ENCODE measurements around the gene CARD6. TPM values are rescaled to one million over a fixed set of nuclear protein-coding genes. Genes with fewer than 3 reads are reported as not detected.
A peak's percentile ranks its signal among the peaks of the same experiment; 100 is the strongest.

The CARD6 gene
- total and polyA plus RNA-seq, 2 of the 13 experiments (the other 11 are each of a cell fraction or from before 2014, with no cell fraction given) = 0.33 to 1.4 TPM

DNA sequence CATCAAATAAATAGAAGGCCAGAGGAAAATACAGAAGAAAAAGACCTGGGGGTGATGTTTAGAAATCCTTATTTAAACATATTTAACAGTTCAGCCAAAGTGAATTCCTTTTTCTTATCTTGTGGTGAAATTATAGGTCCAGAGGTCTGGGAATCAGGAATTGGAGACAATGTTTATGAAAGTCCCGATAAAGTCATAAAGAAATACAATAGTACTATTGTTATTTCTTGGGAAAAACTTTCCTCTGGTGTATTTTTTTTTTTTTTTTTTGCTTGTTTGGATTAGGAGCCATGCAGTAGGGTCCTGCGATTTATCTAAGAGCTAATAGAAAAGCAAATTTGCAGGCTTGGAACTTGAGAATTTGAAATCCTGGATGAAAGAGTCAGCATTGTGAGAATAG lies 68.6 kb downstream of the CARD6 start:
- no TSS peak for BruUV-seq (replicated peaks)
- H3K79me2 ChIP-seq (ENCODE audit: insufficient read depth, low read length) = no peaks in the 10 kb centered on the region
- no peak overlapping the region for H3K27ac ChIP-seq (ENCODE audit: extremely low read length, insufficient read depth, low read length)
- POLR2A ChIA-PET = no interaction called here
- no peaks in the 10 kb centered on the region for H4K20me1 ChIP-seq (ENCODE audit: insufficient read depth, low read length)
- H2AFZ ChIP-seq (ENCODE audit: low read length) = peak overlapping the region; percentile 11
- TF ChIP-seq FOXJ3 (CRISPR knock-in tag; IDR thresholded peaks at IDR 0.05; ENCODE audit: borderline replicate concordance) (peak; percentile 56; the same call in 1 of the 2 replicates), EP300 (IDR thresholded peaks at IDR 0.05; ENCODE audit: low read depth in 2 of 2, low read length in 2 of 2) (peak in 1 of 2 experiments; percentile 59; a peak in 2 of 4 replicates), EP300 (CRISPR knock-in tag; IDR thresholded peaks at IDR 0.05; ENCODE audit: borderline replicate concordance) (no peak), CREM (IDR thresholded peaks at IDR 0.05) (0 out of 2 replicates have a peak, but pooled peaks have one; percentile 16), CREM (CRISPR knock-in tag; IDR thresholded peaks at IDR 0.05) (no peak), NCOA2 (CRISPR knock-in tag; IDR thresholded peaks at IDR 0.05) (peak; percentile 40; the same call in 1 of the 2 replicates), SOX6 (IDR thresholded peaks at IDR 0.05) (no peak), SOX6 (CRISPR knock-in tag; IDR thresholded peaks at IDR 0.05) (peak; percentile 52; the same call in 1 of the 2 replicates), SAP130 (CRISPR knock-in tag; IDR thresholded peaks at IDR 0.05; ENCODE audit: low read depth) (no peak), SOX13 (IDR thresholded peaks at IDR 0.05) (no peak), SOX13 (CRISPR knock-in tag; conservative IDR thresholded peaks at IDR 0.05 in 1 of 2, IDR thresholded peaks at IDR 0.05 in 1 of 2) (peak in 1 of 2 experiments; percentile 79; a peak in 2 of 4 replicates), ZNF460 (CRISPR knock-in tag; IDR thresholded peaks at IDR 0.05; ENCODE audit: borderline replicate concordance) (no peak), CBX5 (CRISPR knock-in tag; IDR thresholded peaks at IDR 0.05; ENCODE audit: borderline replicate concordance) (no peak), BCL3 (CRISPR knock-in tag; IDR thresholded peaks at IDR 0.05) (no peak), SOX5 (CRISPR knock-in tag; IDR thresholded peaks at IDR 0.05; ENCODE audit: borderline replicate concordance) (peak; percentile 55; the same call in 1 of the 2 replicates), GATAD2A (CRISPR knock-in tag; IDR thresholded peaks at IDR 0.05) (0 out of 2 replicates have a peak, but pooled peaks have one; percentile 25), SKI (IDR thresholded peaks at IDR 0.05; ENCODE audit: partially characterized antibody) (no peak)
- TF ChIP-seq, protein P1, sequence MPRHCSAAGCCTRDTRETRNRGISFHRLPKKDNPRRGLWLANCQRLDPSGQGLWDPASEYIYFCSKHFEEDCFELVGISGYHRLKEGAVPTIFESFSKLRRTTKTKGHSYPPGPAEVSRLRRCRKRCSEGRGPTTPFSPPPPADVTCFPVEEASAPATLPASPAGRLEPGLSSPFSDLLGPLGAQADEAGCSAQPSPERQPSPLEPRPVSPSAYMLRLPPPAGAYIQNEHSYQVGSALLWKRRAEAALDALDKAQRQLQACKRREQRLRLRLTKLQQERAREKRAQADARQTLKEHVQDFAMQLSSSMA (CRISPR knock-in tag; IDR thresholded peaks at IDR 0.05) = no peak
- TF ChIP-seq, protein P2, sequence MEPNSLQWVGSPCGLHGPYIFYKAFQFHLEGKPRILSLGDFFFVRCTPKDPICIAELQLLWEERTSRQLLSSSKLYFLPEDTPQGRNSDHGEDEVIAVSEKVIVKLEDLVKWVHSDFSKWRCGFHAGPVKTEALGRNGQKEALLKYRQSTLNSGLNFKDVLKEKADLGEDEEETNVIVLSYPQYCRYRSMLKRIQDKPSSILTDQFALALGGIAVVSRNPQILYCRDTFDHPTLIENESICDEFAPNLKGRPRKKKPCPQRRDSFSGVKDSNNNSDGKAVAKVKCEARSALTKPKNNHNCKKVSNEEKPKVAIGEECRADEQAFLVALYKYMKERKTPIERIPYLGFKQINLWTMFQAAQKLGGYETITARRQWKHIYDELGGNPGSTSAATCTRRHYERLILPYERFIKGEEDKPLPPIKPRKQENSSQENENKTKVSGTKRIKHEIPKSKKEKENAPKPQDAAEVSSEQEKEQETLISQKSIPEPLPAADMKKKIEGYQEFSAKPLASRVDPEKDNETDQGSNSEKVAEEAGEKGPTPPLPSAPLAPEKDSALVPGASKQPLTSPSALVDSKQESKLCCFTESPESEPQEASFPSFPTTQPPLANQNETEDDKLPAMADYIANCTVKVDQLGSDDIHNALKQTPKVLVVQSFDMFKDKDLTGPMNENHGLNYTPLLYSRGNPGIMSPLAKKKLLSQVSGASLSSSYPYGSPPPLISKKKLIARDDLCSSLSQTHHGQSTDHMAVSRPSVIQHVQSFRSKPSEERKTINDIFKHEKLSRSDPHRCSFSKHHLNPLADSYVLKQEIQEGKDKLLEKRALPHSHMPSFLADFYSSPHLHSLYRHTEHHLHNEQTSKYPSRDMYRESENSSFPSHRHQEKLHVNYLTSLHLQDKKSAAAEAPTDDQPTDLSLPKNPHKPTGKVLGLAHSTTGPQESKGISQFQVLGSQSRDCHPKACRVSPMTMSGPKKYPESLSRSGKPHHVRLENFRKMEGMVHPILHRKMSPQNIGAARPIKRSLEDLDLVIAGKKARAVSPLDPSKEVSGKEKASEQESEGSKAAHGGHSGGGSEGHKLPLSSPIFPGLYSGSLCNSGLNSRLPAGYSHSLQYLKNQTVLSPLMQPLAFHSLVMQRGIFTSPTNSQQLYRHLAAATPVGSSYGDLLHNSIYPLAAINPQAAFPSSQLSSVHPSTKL (CRISPR knock-in tag; IDR thresholded peaks at IDR 0.05) = peak; percentile 30; the same call in 1 of the 2 replicates
- TF ChIP-seq, protein P3, sequence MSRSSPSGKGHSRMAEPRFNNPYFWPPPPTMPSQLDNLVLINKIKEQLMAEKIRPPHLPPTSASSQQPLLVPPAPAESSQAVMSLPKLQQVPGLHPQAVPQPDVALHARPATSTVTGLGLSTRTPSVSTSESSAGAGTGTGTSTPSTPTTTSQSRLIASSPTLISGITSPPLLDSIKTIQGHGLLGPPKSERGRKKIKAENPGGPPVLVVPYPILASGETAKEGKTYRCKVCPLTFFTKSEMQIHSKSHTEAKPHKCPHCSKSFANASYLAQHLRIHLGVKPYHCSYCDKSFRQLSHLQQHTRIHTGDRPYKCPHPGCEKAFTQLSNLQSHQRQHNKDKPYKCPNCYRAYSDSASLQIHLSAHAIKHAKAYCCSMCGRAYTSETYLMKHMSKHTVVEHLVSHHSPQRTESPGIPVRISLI (CRISPR knock-in tag; IDR thresholded peaks at IDR 0.05; ENCODE audit: borderline replicate concordance) = 0 out of 2 replicates have a peak, but pooled peaks have one; percentile 67
- 1% methylated on average over 2 of the region's 2 CpGs for WGBS (ENCODE audit: low lambda C conversion rate)
- H3K9ac ChIP-seq (ENCODE audit: insufficient read depth, low read depth, low read length) = no peak overlapping the region
- intact Hi-C loops (cut with micrococcal nuclease; ENCODE audit: unreplicated experiment) (loop anchor here (1.0 kb wide), 2 partner anchors 82 to 729 kb away; no protein-coding TSS in a partner anchor), in situ Hi-C loops (cut with HindIII; ENCODE audit: extremely low pct_ligation_motif_present, low pct_unique_long_range_greater_than_20kb) (no loop called here)
- FAIRE-seq = no peak
- no peaks in the 10 kb centered on the region for H3K36me3 ChIP-seq (replicated peaks in 1 of 2; ENCODE audit: control insufficient read depth in 1 of 2, insufficient read depth in 2 of 2, low read length in 2 of 2)
- CTCF ChIA-PET (ENCODE audit: low intra/inter-chr PET ratio, low total read pairs) = no interaction called here
- peak overlapping the region; percentile 47 for H3K4me2 ChIP-seq (ENCODE audit: low read depth, low read length)
- H3K4me3 ChIP-seq (replicated peaks in 1 of 3; ENCODE audit: insufficient read depth in 1 of 3, low read depth in 2 of 3, low read length in 3 of 3) = peak overlapping the region in 1 of 3 experiments; percentile 25; a peak in 1 of 6 replicates
- H3K4me1 ChIP-seq (ENCODE audit: insufficient read depth, low read length) = peaks cover 41% of the 10 kb centered on the region
- peak; percentile 64 for DNase-seq (ENCODE audit: low spot score)
- H3K27me3 ChIP-seq (ENCODE audit: control insufficient read depth in 1 of 2, insufficient read depth in 2 of 2, low read length in 2 of 2) = no peaks in the 10 kb centered on the region
- ATAC-seq = peak; percentile 25; the same call in 2 of the 3 replicates
- H3K9me3 ChIP-seq (ENCODE audit: low read length) = no peaks in the 10 kb centered on the region
